Left ventricle myocardium inferior (tissue), 1 donor: ENCODE measurements around the gene FAT1. TPM values are rescaled to one million over a fixed set of nuclear protein-coding genes. Genes with fewer than 3 reads are reported as not detected.

Experiments
- DNase-seq: peaks from one replicate; pipeline ENCODE4 v3.0.0-alpha.2; 2020
- H3K27ac ChIP-seq: fragments of 200-600 bp; replicated peaks from 2 replicates; pipeline ENCODE4 v1.8.0; 2021
- H3K27me3 ChIP-seq: fragments of 200-600 bp; 2 replicates; pipeline ENCODE4 v1.8.0; 2021; ENCODE audit warnings: low read depth
- H3K36me3 ChIP-seq: fragments of 200-600 bp; 2 replicates; pipeline ENCODE4 v1.8.0; 2021
- H3K4me1 ChIP-seq: fragments of 200-600 bp; 2 replicates; pipeline ENCODE4 v1.8.0; 2021
- H3K4me3 ChIP-seq: fragments of 200-600 bp; 2 replicates; pipeline ENCODE4 v1.8.0; 2021; ENCODE audit warnings: mild to moderate bottlenecking, moderate library complexity
- H3K9me3 ChIP-seq: fragments of 200-600 bp; replicated peaks from 2 replicates; pipeline ENCODE4 v1.8.0; 2021
- intact Hi-C: fragments of 100-400 bp; cut with micrococcal nuclease; formaldehyde crosslinking; loops from one replicate; pipeline ENCODE4 v1.11.0; 2022
- total RNA-seq: library from RNA; stranded (reverse); fragmentation: NEBNext Ultra II Directional; extraction: Animal tissue kit (Norgen Biotek cat#: 25700); gene quantifications from one replicate; pipeline ENCODE4 v1.2.1, GENCODE V29; 2021
- TF ChIP-seq, protein P1 (sequence below): fragments of 200-600 bp; IDR thresholded peaks from 2 replicates; pipeline ENCODE4 v1.8.0; 2021; ENCODE audit warnings: antibody characterized with exemption, mild to moderate bottlenecking, borderline replicate concordance
- donor health status: DM: no; HTN: yes; CAD: no; lungs with severe emphysema.

Gene FAT1
- total RNA-seq, 1 donor from 2014 or later, result 59.1 TPM

DNA sequence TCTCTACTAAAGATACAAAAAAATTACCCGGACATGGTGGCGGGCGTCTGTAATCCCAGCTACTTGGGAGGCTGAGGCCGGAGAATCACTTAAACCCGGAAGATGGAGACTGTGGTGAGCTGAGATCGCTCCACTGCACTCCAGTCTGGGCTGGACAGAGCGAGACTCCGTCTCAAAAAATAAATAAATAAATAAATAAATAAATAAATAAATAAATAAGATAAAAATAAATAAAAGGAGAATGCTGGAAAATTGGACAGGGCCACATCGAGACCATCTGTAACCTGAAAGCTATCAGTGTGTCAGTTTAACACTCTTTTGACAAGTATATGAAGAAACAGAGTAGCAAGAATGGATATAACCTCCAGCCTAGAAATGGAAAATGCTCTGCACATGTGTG is 15.7 kb upstream of the FAT1 start:
- TF ChIP-seq, protein P1, sequence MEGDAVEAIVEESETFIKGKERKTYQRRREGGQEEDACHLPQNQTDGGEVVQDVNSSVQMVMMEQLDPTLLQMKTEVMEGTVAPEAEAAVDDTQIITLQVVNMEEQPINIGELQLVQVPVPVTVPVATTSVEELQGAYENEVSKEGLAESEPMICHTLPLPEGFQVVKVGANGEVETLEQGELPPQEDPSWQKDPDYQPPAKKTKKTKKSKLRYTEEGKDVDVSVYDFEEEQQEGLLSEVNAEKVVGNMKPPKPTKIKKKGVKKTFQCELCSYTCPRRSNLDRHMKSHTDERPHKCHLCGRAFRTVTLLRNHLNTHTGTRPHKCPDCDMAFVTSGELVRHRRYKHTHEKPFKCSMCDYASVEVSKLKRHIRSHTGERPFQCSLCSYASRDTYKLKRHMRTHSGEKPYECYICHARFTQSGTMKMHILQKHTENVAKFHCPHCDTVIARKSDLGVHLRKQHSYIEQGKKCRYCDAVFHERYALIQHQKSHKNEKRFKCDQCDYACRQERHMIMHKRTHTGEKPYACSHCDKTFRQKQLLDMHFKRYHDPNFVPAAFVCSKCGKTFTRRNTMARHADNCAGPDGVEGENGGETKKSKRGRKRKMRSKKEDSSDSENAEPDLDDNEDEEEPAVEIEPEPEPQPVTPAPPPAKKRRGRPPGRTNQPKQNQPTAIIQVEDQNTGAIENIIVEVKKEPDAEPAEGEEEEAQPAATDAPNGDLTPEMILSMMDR, result no peak
- Histone ChIP-seq H3K36me3 (no peaks in the 10 kb centered on the region), H3K4me3 (no peak overlapping the region), H3K27me3 (no peaks in the 10 kb centered on the region), H3K27ac (no peak overlapping the region), H3K4me1 (no peaks in the 10 kb centered on the region), H3K9me3 (no peaks in the 10 kb centered on the region)
- intact Hi-C loops, result no loop called here
- no peak for DNase-seq

DNA sequence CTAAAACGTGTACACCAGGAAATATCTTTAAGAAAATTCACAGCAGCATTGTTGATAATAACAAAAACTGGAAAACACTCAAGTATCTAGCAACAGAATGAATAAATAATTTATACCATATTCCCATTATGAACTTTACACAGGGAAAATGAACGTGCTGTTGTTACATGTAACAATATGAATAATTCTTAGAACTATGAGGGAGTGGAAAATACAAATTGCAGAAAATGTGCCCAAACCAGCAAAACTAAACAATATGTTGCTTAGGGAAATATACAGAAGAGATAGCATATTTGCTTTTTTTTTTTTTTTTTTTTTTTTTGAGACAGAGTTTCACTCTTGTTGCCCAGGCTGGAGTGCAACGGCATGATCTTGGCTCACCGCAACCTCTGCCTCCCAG is 14.8 kb upstream of the FAT1 start:
- Histone ChIP-seq H3K27me3 (no peaks in the 10 kb centered on the region), H3K27ac (no peak overlapping the region), H3K4me1 (no peaks in the 10 kb centered on the region), H3K4me3 (no peak overlapping the region), H3K9me3 (no peaks in the 10 kb centered on the region), H3K36me3 (no peaks in the 10 kb centered on the region)
- DNase-seq, result no peak
- intact Hi-C loops, result no loop called here
- TF ChIP-seq, protein P1, result no peak

DNA sequence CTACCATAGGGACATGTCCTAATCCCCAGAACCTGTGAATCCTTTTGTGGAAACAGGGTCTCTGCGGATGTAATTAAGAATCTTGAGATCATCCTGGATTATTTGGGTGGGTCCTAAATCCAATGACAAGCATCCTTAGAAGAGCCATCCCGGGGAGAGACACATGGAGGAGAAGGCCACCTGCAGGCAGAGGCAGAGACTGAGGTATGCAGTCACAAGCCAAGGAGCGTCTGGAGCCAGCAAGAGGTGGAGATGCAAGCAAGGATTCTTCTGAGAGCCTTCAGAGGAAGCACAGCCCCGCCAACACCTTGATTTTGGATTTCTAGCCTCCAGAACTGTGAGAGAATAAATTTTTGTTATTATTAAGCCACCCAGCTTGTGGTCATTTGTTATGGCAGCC is 13.8 kb upstream of the FAT1 start:
- Histone ChIP-seq H3K4me3 (no peak overlapping the region), H3K9me3 (no peaks in the 10 kb centered on the region), H3K27ac (no peak overlapping the region), H3K27me3 (no peaks in the 10 kb centered on the region), H3K36me3 (no peaks in the 10 kb centered on the region), H3K4me1 (no peaks in the 10 kb centered on the region)
- TF ChIP-seq, protein P1, result no peak
- no peak for DNase-seq
- intact Hi-C loops, result no loop called here

DNA sequence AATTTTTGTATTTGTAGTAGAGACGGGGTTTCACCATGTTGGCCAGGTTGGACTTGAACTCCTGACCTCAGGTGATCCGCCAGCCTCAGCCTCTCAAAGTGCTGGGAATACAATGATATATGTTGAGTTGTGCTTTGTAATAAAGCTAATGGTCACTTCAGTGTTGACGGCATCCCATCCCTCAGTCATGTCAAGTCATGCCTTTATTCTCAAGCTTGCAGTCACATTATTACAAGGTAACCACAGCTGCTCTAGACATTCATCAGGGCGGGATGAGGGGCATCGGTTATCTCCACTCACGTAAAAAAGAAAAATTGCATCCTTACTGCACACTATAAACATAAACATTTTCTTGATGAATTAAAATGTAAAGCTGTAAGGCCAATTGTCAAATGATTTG is 12.8 kb upstream of the FAT1 start:
- Histone ChIP-seq H3K4me3 (no peak overlapping the region), H3K27me3 (no peaks in the 10 kb centered on the region), H3K4me1 (no peaks in the 10 kb centered on the region), H3K9me3 (no peaks in the 10 kb centered on the region), H3K27ac (no peak overlapping the region), H3K36me3 (no peaks in the 10 kb centered on the region)
- TF ChIP-seq, protein P1, result no peak
- intact Hi-C loops, result no loop called here
- DNase-seq, result no peak

GRCh38 chr4:186734251-186734650 is 10.6 kb upstream of the FAT1 start:
- TF ChIP-seq, protein P1, result no peak
- H3K4me3 ChIP-seq, result no peak overlapping the region
- intact Hi-C loops, result no loop called here
- no peaks in the 10 kb centered on the region for H3K4me1 ChIP-seq
- H3K9me3 ChIP-seq, result no peaks in the 10 kb centered on the region
- H3K27me3 ChIP-seq, result no peaks in the 10 kb centered on the region
- H3K36me3 ChIP-seq, result no peaks in the 10 kb centered on the region
- DNase-seq, result no peak
- H3K27ac ChIP-seq, result no peak overlapping the region

DNA sequence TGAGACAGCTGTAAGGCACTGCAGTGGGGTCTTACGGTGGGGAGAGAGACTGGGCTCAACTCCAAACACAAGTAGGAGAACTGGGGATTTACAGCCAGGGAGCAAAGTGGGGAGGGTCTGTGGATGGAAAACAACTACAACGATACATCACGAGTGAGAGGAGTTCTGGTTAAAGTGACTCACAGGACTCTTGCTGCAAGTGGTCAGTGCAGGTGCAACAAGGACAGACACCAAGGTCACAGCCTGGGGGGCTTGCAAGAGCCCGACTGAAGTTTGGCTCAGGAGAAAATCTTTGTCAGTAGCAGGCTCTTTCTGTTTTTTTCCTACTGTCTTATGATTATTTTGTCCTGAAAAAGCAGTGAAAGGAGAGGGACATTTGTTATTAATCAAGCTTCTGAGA is 10.1 kb upstream of the FAT1 start:
- TF ChIP-seq, protein P1, result no peak
- Histone ChIP-seq H3K27me3 (no peaks in the 10 kb centered on the region), H3K4me3 (no peak overlapping the region), H3K4me1 (no peaks in the 10 kb centered on the region), H3K36me3 (no peaks in the 10 kb centered on the region), H3K27ac (no peak overlapping the region), H3K9me3 (no peaks in the 10 kb centered on the region)
- DNase-seq, result no peak
- intact Hi-C loops, result no loop called here
